Upper lobe of left lung (tissue), 4 donors: ENCODE results near the gene ADCYAP1R1.

ENCODE experiments used
- POLR2AphosphoS5 ChIP-seq, 2 donors: sonication (generic); formaldehyde crosslinking; IDR thresholded peaks; one replicate each; pipeline ENCODE4 v1.5.1; 2017; ENCODE audit warnings: antibody characterized with exemption in 2 of 2
- TF ChIP-seq, protein P1 (sequence below), 6 experiments: fragments of 450-650 bp in 4 of 6; fragments of 200-600 bp in 2 of 6; sonication (generic) in 2 of 6; IDR thresholded peaks; one replicate each; pipeline ENCODE4 v1.5.1; 2016 to 2019; ENCODE audit warnings: antibody characterized with exemption in 6 of 6

DNA sequence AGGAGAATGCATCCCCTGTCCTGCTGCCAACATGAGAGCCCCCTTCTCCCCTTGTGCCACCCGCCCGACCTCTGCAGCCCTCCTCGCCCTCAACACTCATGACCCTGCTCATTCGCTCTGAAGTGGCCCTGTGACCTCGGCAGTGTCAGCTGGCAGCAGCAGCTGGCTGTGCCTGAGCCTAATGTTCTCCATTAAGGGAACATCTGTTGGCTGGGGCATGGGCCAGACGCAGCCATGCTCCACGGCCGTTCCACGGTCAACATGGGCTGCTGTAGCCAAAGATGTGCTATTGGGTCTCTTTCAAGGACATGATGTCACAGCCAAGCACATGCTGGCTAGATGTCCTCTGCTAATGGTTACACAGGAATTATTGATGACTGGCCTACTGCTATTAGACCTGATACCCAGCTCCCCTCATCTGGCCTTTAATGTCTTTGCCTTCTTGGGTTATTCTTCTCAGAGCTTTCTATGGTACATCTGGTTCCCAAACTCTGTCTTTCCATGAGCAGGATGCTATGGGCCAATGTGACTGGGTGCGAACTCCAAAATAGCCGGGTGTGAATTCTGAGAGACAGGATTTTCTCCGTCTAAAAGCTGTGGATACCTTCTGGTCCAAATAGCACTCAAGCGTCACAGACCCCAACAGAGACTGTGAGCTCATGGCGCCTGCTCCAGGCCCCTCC lies 22.4 kb downstream of the ADCYAP1R1 start:
- TF ChIP-seq, protein P1, sequence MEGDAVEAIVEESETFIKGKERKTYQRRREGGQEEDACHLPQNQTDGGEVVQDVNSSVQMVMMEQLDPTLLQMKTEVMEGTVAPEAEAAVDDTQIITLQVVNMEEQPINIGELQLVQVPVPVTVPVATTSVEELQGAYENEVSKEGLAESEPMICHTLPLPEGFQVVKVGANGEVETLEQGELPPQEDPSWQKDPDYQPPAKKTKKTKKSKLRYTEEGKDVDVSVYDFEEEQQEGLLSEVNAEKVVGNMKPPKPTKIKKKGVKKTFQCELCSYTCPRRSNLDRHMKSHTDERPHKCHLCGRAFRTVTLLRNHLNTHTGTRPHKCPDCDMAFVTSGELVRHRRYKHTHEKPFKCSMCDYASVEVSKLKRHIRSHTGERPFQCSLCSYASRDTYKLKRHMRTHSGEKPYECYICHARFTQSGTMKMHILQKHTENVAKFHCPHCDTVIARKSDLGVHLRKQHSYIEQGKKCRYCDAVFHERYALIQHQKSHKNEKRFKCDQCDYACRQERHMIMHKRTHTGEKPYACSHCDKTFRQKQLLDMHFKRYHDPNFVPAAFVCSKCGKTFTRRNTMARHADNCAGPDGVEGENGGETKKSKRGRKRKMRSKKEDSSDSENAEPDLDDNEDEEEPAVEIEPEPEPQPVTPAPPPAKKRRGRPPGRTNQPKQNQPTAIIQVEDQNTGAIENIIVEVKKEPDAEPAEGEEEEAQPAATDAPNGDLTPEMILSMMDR (IDR thresholded peaks at IDR 0.05): no peak
- TF ChIP-seq POLR2AphosphoS5 (IDR thresholded peaks at IDR 0.05): no peak
